Measurements from ENCODE around the gene TSPAN3.

- TF ChIP-seq CTCF (IDR thresholded peaks at IDR 0.05) (no peak), POLR2A (IDR thresholded peaks at IDR 0.05) (no peak)
These were observed 42.3 kb downstream of the TSPAN3 start for GRCh38 chr15:77028451-77029165.
